Measurements from ENCODE around the gene SIGLEC14.

SIGLEC14 gene

DNA sequence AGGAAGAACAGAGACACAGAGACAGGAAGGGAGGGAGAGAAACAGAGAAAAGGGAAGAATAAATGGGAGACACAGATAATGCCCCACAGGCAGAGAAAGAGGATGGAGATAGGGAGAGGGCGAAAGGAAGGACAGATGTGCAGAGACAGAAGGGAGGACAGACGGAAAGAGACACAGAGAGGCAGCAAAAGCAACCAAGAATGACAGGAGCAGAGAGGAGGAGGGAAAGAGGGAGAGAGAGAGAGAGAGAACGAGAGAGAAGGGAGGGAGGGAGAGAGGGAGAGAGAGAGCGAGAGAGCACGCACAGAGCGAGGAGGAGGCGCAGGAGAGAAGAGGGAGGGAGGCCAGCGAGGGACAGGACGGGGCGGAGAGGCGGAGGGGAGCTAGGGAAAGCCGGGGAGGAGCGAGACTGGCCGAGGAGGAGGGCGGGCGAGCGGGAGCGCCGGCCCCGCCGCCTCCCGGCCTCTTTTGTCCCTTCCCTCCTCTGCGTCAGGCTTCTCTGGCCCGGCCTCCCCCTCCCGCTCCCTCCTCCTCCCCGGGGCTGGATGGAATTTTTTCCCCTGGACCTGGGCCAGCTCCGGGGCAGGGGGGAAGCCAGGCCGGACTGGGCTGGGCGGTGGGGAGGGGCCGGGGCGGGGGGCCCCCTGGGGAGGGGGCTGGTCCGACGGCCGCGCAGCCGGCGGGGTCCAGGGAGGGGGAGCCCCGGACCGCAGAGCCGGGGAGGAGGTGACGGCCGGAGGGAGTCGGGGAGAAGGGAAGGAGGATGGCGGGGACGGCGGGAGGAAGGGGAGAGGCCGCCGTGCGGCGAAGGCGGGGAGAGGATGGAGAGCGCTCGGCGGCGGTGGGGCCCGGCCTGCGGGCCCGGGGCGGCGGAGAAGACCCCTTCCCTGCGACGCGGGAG, 42.3 kb upstream of the SIGLEC14 start:
- peak; percentile 91 for DNase-seq
- Histone ChIP-seq H3K4me1 (peaks cover 4% of the 10 kb centered on the region; the same call in 1 of the 2 replicates), H3K27me3 (no peaks in the 10 kb centered on the region), H3K36me3 (peaks cover 16% of the 10 kb centered on the region), H3K4me3 (ENCODE audit: low read depth, low read length) (peak overlapping the region; percentile 83), H3K9me3 (no peaks in the 10 kb centered on the region)
- TF ChIP-seq, protein P1, sequence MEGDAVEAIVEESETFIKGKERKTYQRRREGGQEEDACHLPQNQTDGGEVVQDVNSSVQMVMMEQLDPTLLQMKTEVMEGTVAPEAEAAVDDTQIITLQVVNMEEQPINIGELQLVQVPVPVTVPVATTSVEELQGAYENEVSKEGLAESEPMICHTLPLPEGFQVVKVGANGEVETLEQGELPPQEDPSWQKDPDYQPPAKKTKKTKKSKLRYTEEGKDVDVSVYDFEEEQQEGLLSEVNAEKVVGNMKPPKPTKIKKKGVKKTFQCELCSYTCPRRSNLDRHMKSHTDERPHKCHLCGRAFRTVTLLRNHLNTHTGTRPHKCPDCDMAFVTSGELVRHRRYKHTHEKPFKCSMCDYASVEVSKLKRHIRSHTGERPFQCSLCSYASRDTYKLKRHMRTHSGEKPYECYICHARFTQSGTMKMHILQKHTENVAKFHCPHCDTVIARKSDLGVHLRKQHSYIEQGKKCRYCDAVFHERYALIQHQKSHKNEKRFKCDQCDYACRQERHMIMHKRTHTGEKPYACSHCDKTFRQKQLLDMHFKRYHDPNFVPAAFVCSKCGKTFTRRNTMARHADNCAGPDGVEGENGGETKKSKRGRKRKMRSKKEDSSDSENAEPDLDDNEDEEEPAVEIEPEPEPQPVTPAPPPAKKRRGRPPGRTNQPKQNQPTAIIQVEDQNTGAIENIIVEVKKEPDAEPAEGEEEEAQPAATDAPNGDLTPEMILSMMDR (IDR thresholded peaks at IDR 0.05; ENCODE audit: low read depth, low read length): no peak

GRCh38 chr19:51687791-51688670, 41.4 kb upstream of the SIGLEC14 start:
- H3K4me3 ChIP-seq (ENCODE audit: low read depth, low read length): peak overlapping the region; percentile 83
- DNase-seq: peak; percentile 69
- no peaks in the 10 kb centered on the region for H3K27me3 ChIP-seq
- H3K36me3 ChIP-seq: peaks cover 9% of the 10 kb centered on the region; the same call in 1 of the 2 replicates
- H3K9me3 ChIP-seq: no peaks in the 10 kb centered on the region
- TF ChIP-seq, protein P1 (IDR thresholded peaks at IDR 0.05; ENCODE audit: low read depth, low read length): no peak
- H3K4me1 ChIP-seq: peaks cover 4% of the 10 kb centered on the region; the same call in 1 of the 2 replicates

DNA sequence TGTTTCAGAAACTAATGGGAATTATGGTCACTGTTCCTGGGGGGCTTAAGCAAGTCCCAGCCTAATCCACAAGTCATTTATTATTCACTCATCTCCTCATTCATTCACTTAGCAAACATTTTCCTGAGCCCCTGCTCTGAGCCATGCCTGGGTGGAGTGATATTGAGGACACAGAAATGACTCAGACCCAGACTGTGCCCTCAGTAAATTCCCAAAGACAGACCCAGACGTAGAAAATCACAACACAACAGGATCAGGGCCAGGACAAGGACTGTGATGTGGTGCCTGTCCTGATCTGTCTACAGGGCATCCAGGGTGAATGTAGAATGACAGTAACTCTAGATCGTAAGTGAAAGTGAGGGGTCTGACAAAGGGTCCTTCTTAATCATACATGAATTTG, 39.5 kb upstream of the SIGLEC14 start:
- DNase-seq: no peak
- Histone ChIP-seq H3K27me3 (no peaks in the 10 kb centered on the region), H3K9me3 (0 out of 2 replicates have a peak, but pooled peaks cover 1% of the 10 kb centered on the region), H3K4me1 (peaks cover 4% of the 10 kb centered on the region; the same call in 1 of the 2 replicates), H3K4me3 (ENCODE audit: low read depth, low read length) (no peak overlapping the region), H3K36me3 (no peaks in the 10 kb centered on the region)
- TF ChIP-seq, protein P1 (IDR thresholded peaks at IDR 0.05; ENCODE audit: low read depth, low read length): no peak

GRCh38 chr19:51681286-51681941, 34.8 kb upstream of the SIGLEC14 start:
- H3K27me3 ChIP-seq: no peaks in the 10 kb centered on the region
- no peaks in the 10 kb centered on the region for H3K36me3 ChIP-seq
- peaks cover 2% of the 10 kb centered on the region; the same call in 1 of the 2 replicates for H3K9me3 ChIP-seq
- TF ChIP-seq, protein P1 (IDR thresholded peaks at IDR 0.05; ENCODE audit: low read depth, low read length): no peak
- no peaks in the 10 kb centered on the region for H3K4me1 ChIP-seq
- no peak overlapping the region for H3K4me3 ChIP-seq (ENCODE audit: low read depth, low read length)
- DNase-seq: no peak

DNA sequence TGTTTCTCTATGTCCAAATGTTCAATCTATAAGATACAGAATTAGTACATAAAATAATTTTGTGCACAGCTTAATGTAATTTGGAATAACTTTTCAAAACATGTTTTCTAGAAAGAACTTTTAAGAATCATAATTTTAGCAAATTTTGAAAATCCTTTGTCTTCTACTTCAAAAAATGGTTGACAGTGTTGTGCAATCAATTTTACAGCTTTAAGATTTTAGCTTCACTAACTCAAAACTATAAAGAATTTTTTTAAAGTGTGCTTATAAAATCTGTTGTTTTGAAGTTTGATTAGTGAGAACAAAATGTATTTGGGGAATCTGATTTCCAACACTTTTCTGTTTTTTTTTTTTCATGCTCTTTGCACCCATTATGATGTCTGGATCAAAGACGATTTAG, 33.8 kb upstream of the SIGLEC14 start:
- TF ChIP-seq, protein P1 (IDR thresholded peaks at IDR 0.05; ENCODE audit: low read depth, low read length): no peak
- no peak for DNase-seq
- Histone ChIP-seq H3K36me3 (no peaks in the 10 kb centered on the region), H3K4me1 (no peaks in the 10 kb centered on the region), H3K4me3 (ENCODE audit: low read depth, low read length) (no peak overlapping the region), H3K27me3 (no peaks in the 10 kb centered on the region), H3K9me3 (peaks cover 2% of the 10 kb centered on the region; the same call in 1 of the 2 replicates)

Measured in BE2C (cell line).